GM12864 (cell line): Measurements from ENCODE around the gene SERPINB1.

Experiments
- DNase-seq: peaks from one replicate; pipeline ENCODE4 v3.0.0-alpha.2; 2011; ENCODE audit warnings: low read depth
- H3K4me3 ChIP-seq: 2 replicates; pipeline ENCODE4 v1.5.1; 2011; ENCODE audit warnings: mild to moderate bottlenecking, low read depth, low read length, control low read depth
- CTCF ChIP-seq: IDR thresholded peaks from 2 replicates; pipeline ENCODE4 v1.5.1; 2011; ENCODE audit warnings: low read depth, mild to moderate bottlenecking, moderate library complexity, low read length, control low read depth, inconsistent platforms; ENCODE audit errors: missing control alignments

Gene SERPINB1

GRCh38 chr6:2877960-2878359 is 36.3 kb upstream of the SERPINB1 start:
- H3K4me3 ChIP-seq: no peak overlapping the region
- DNase-seq: no peak
- no peak for TF ChIP-seq CTCF

GRCh38 chr6:2877057-2877882 is 35.6 kb upstream of the SERPINB1 start:
- no peak for DNase-seq
- no peak for TF ChIP-seq CTCF
- H3K4me3 ChIP-seq: no peak overlapping the region

- no peak for TF ChIP-seq CTCF
- DNase-seq: no peak
- H3K4me3 ChIP-seq: no peak overlapping the region
Observed at GRCh38 chr6:2876210-2877056, 34.8 kb upstream of the SERPINB1 start.

- DNase-seq: no peak
- peak overlapping the region; percentile 59 for H3K4me3 ChIP-seq
- TF ChIP-seq CTCF: no peak
Observed at GRCh38 chr6:2875359-2876191, 33.9 kb upstream of the SERPINB1 start.

GRCh38 chr6:2873643-2874042 is 32.0 kb upstream of the SERPINB1 start:
- no peak for TF ChIP-seq CTCF
- no peak overlapping the region for H3K4me3 ChIP-seq
- DNase-seq: no peak

GRCh38 chr6:2872423-2873358 is 31.0 kb upstream of the SERPINB1 start:
- H3K4me3 ChIP-seq: no peak overlapping the region
- DNase-seq: no peak
- TF ChIP-seq CTCF: no peak
